HepG2 (cell line): ENCODE data around the gene DSTN. TPM values are rescaled to one million over a fixed set of nuclear protein-coding genes. Genes with fewer than 3 reads are reported as not detected.

Experiments used
- CREBL2 ChIP-seq: sonication (generic); formaldehyde crosslinking; IDR thresholded peaks from 2 replicates; pipeline ENCODE4 v1.8.1; 2023; ENCODE audit warnings: missing genetic modification reagents, mild to moderate bottlenecking, borderline replicate concordance
- ELK4 ChIP-seq: sonication (generic); formaldehyde crosslinking; IDR thresholded peaks from 2 replicates; pipeline ENCODE4 v1.9.0; 2021; ENCODE audit warnings: missing genetic modification reagents, borderline replicate concordance
- FLYWCH1 ChIP-seq: sonication (generic); formaldehyde crosslinking; IDR thresholded peaks from 2 replicates; pipeline ENCODE4 v1.8.1; 2023; ENCODE audit warnings: mild to moderate bottlenecking, missing genetic modification reagents
- FOXO1 ChIP-seq: sonication (generic); formaldehyde crosslinking; IDR thresholded peaks from 2 replicates; pipeline ENCODE4 v1.4.0; 2020; ENCODE audit warnings: missing genetic modification reagents
- FOXP1 ChIP-seq, 2 experiments: fragments of 450-650 bp in 1 of 2; IDR thresholded peaks; 2 replicates each; pipeline ENCODE4 v1.6.1; 2017 to 2018; ENCODE audit warnings: antibody characterized with exemption in 1 of 2
- NCOA5 ChIP-seq: sonication (generic); formaldehyde crosslinking; IDR thresholded peaks from 2 replicates; pipeline ENCODE4 v1.4.0; 2020; ENCODE audit warnings: missing genetic modification reagents
- SMYD3 ChIP-seq: sonication (generic); formaldehyde crosslinking; IDR thresholded peaks from 2 replicates; pipeline ENCODE4 v1.8.1; 2023; ENCODE audit warnings: mild to moderate bottlenecking, missing genetic modification reagents
- ZMYM2 ChIP-seq: sonication (generic); formaldehyde crosslinking; IDR thresholded peaks from 2 replicates; pipeline ENCODE4 v1.8.0; 2022; ENCODE audit warnings: mild to moderate bottlenecking, missing genetic modification reagents
- ZNF331 ChIP-seq: sonication (generic); formaldehyde crosslinking; IDR thresholded peaks from 2 replicates; pipeline ENCODE4 v1.4.0; 2020; ENCODE audit warnings: missing genetic modification reagents
- ZNF496 ChIP-seq: sonication (generic); formaldehyde crosslinking; IDR thresholded peaks from 2 replicates; pipeline ENCODE4 v1.8.1; 2023; ENCODE audit warnings: mild to moderate bottlenecking, moderate library complexity, missing genetic modification reagents; ENCODE audit not compliant: insufficient replicate concordance
- ZNF563 ChIP-seq: sonication (generic); formaldehyde crosslinking; IDR thresholded peaks from 2 replicates; pipeline ENCODE4 v1.8.0; 2022; ENCODE audit warnings: mild to moderate bottlenecking, moderate library complexity, missing genetic modification reagents
- ZNF737 ChIP-seq: sonication (generic); formaldehyde crosslinking; IDR thresholded peaks from 2 replicates; pipeline ENCODE4 v1.5.0; 2020; ENCODE audit warnings: missing genetic modification reagents, mild to moderate bottlenecking, borderline replicate concordance
- ZNF883 ChIP-seq: sonication (generic); formaldehyde crosslinking; IDR thresholded peaks from 2 replicates; pipeline ENCODE4 v1.5.1; 2020; ENCODE audit warnings: mild to moderate bottlenecking, missing genetic modification reagents; ENCODE audit errors: not compliant biosample characterization
- polyA plus RNA-seq, 8 experiments: library from polyadenylated mRNA; depleted of rRNA in 3 of 8; stranded (reverse) in 7 of 8; unstranded in 1 of 8; fragments of >200 nt; fragmentation: Illumina TruSeq in 4 of 8; extraction: Trizol in 4 of 8; gene quantifications; 2 replicates each; pipeline versions ENCODE4 v1.2.1 to v1.2.3, GENCODE V29; 2011 to 2016; ENCODE audit warnings: low read depth in 4 of 8, missing spikeins in 1 of 8, mixed read lengths in 1 of 8; ENCODE audit not compliant: insufficient read depth in 1 of 8
- total RNA-seq, 5 experiments: library from RNA; depleted of rRNA; stranded (reverse); fragments of >200 nt; fragmentation: Illumina TruSeq; extraction: Trizol; gene quantifications; 2 replicates each; pipeline ENCODE4 v1.2.3, GENCODE V29; 2016; ENCODE audit warnings: low read depth in 1 of 5
- TF ChIP-seq, protein P1 (sequence below): sonication (generic); formaldehyde crosslinking; IDR thresholded peaks from 2 replicates; pipeline ENCODE4 v1.8.1; 2023; ENCODE audit warnings: mild to moderate bottlenecking, missing genetic modification reagents, borderline replicate concordance
- TF ChIP-seq, protein P2 (sequence below): sonication (generic); formaldehyde crosslinking; IDR thresholded peaks from 2 replicates; pipeline ENCODE4 v1.8.0; 2022; ENCODE audit warnings: mild to moderate bottlenecking, missing genetic modification reagents, borderline replicate concordance
- TF ChIP-seq, protein P3 (sequence below): sonication (generic); formaldehyde crosslinking; IDR thresholded peaks from 2 replicates; pipeline ENCODE4 v1.8.0; 2022; ENCODE audit warnings: missing genetic modification reagents, mild to moderate bottlenecking, borderline replicate concordance
- TF ChIP-seq, protein P4 (sequence below): IDR thresholded peaks from 2 replicates; pipeline ENCODE4 v1.6.1; 2012; ENCODE audit warnings: low read depth, low read length, improper control_type of control experiment

The DSTN gene
- total and polyA plus RNA-seq, 2 of the 13 experiments (the other 11 are each of a cell fraction or from before 2014, with no cell fraction given) = 27.6 to 106 TPM

GRCh38 chr20:17611540-17612286 is 41.8 kb downstream of the DSTN start (continued):
- TF ChIP-seq FOXP1 (IDR thresholded peaks at IDR 0.05) (no peak), FOXP1 (CRISPR knock-in tag; IDR thresholded peaks at IDR 0.05) (no peak), ZNF563 (0 out of 2 replicates have a peak, but pooled peaks have one; percentile 15), ELK4 (CRISPR knock-in tag) (no peak), ZNF331 (CRISPR knock-in tag) (peak; percentile 37; the same call in 1 of the 2 replicates), ZMYM2 (CRISPR knock-in tag) (no peak), ZNF883 (CRISPR knock-in tag) (peak; percentile 36), FOXO1 (no peak), ZNF737 (CRISPR knock-in tag) (no peak), CREBL2 (CRISPR knock-in tag) (no peak), SMYD3 (no peak), ZNF496 (CRISPR knock-in tag) (no peak), NCOA5 (0 out of 2 replicates have a peak, but pooled peaks have one; percentile 41), FLYWCH1 (CRISPR knock-in tag) (no peak)
- TF ChIP-seq, protein P1, sequence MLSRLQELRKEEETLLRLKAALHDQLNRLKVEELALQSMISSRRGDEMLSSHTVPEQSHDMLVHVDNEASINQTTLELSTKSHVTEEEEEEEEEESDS = no peak
- TF ChIP-seq, protein P2, sequence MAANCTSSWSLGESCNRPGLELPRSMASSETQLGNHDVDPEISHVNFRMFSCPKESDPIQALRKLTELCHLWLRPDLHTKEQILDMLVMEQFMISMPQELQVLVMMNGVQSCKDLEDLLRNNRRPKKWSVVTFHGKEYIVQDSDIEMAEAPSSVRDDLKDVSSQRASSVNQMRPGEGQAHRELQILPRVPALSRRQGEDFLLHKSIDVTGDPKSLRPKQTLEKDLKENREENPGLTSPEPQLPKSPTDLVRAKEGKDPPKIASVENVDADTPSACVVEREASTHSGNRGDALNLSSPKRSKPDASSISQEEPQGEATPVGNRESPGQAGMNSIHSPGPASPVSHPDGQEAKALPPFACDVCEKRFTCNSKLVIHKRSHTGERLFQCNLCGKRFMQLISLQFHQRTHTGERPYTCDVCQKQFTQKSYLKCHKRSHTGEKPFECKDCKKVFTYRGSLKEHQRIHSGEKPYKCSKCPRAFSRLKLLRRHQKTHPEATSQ (CRISPR knock-in tag) = peak; percentile 40; the same call in 1 of the 2 replicates
- TF ChIP-seq, protein P3, sequence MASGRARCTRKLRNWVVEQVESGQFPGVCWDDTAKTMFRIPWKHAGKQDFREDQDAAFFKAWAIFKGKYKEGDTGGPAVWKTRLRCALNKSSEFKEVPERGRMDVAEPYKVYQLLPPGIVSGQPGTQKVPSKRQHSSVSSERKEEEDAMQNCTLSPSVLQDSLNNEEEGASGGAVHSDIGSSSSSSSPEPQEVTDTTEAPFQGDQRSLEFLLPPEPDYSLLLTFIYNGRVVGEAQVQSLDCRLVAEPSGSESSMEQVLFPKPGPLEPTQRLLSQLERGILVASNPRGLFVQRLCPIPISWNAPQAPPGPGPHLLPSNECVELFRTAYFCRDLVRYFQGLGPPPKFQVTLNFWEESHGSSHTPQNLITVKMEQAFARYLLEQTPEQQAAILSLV (CRISPR knock-in tag) = 0 out of 2 replicates have a peak, but pooled peaks have one; percentile 49
- TF ChIP-seq, protein P4, sequence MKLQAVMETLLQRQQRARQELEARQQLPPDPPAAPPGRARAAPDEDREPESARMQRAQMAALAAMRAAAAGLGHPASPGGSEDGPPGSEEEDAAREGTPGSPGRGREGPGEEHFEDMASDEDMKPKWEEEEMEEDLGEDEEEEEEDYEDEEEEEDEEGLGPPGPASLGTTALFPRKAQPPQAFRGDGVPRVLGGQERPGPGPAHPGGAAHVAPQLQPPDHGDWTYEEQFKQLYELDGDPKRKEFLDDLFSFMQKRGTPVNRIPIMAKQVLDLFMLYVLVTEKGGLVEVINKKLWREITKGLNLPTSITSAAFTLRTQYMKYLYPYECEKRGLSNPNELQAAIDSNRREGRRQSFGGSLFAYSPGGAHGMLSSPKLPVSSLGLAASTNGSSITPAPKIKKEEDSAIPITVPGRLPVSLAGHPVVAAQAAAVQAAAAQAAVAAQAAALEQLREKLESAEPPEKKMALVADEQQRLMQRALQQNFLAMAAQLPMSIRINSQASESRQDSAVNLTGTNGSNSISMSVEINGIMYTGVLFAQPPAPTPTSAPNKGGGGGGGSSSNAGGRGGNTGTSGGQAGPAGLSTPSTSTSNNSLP = no peak
